Hepatocyte (in vitro differentiated cells): ENCODE data around the gene SLC51A. TPM values are rescaled to one million over a fixed set of nuclear protein-coding genes. Genes with fewer than 3 reads are reported as not detected.

ENCODE experiments used
- DNase-seq: peaks from one replicate; pipeline ENCODE4 v3.0.0-alpha.2; 2016; ENCODE audit warnings: low spot score
- H2AFZ ChIP-seq: fragments of 200-600 bp; sonication (generic); 2 replicates; pipeline ENCODE4 v1.6.0; 2016; ENCODE audit warnings: antibody characterized with exemption, mild to moderate bottlenecking
- H3K27ac ChIP-seq: fragments of 200-600 bp; sonication (generic); 2 replicates; pipeline ENCODE4 v1.5.1; 2016; ENCODE audit warnings: mild to moderate bottlenecking
- H3K27me3 ChIP-seq: fragments of 200-600 bp; sonication (generic); 2 replicates; pipeline ENCODE4 v1.6.1; 2016
- H3K36me3 ChIP-seq: fragments of 200-600 bp; sonication (generic); replicated peaks from 2 replicates; pipeline ENCODE4 v1.5.1; 2016; ENCODE audit warnings: low read depth; ENCODE audit not compliant: insufficient read depth
- H3K4me1 ChIP-seq: fragments of 200-600 bp; sonication (generic); 2 replicates; pipeline ENCODE4 v1.5.1; 2016; ENCODE audit warnings: mild to moderate bottlenecking, moderate library complexity; ENCODE audit not compliant: insufficient read depth
- H3K4me2 ChIP-seq: fragments of 200-600 bp; sonication (generic); 2 replicates; pipeline ENCODE4 v1.6.0; 2016
- H3K4me3 ChIP-seq: fragments of 200-600 bp; sonication (generic); 2 replicates; pipeline ENCODE4 v1.5.1; 2016; ENCODE audit warnings: mild to moderate bottlenecking
- H3K79me2 ChIP-seq: fragments of 200-600 bp; sonication (generic); 2 replicates; pipeline ENCODE4 v1.6.0; 2017; ENCODE audit warnings: mild to moderate bottlenecking
- H3K9me2 ChIP-seq: fragments of 200-600 bp; sonication (generic); replicated peaks from 2 replicates; pipeline ENCODE4 v1.6.0; 2017; ENCODE audit warnings: mild to moderate bottlenecking; ENCODE audit not compliant: insufficient read depth
- H3K9me3 ChIP-seq: fragments of 200-600 bp; sonication (generic); 2 replicates; pipeline ENCODE4 v1.5.1; 2016; ENCODE audit warnings: low read depth, mild to moderate bottlenecking
- H4K20me1 ChIP-seq: fragments of 200-600 bp; sonication (generic); 2 replicates; pipeline ENCODE4 v1.6.0; 2016; ENCODE audit warnings: mild to moderate bottlenecking; ENCODE audit not compliant: insufficient read depth, poor library complexity, severe bottlenecking
- CTCF ChIP-seq: fragments of 200-600 bp; sonication (generic); IDR thresholded peaks from 2 replicates; pipeline ENCODE4 v1.5.1; 2016; ENCODE audit warnings: antibody characterized with exemption, mild to moderate bottlenecking; ENCODE audit not compliant: poor library complexity
- EZH2 ChIP-seq: fragments of 200-600 bp; sonication (generic); IDR thresholded peaks from 2 replicates; pipeline ENCODE4 v1.6.1; 2016; ENCODE audit warnings: antibody characterized with exemption, mild to moderate bottlenecking, borderline replicate concordance
- EZH2phosphoT487 ChIP-seq: fragments of 200-600 bp; sonication (generic); IDR thresholded peaks from one replicate; pipeline ENCODE4 v1.6.1; 2018; ENCODE audit warnings: antibody characterized with exemption, mild to moderate bottlenecking, low read depth, moderate library complexity; ENCODE audit not compliant: unreplicated experiment, severe bottlenecking
- WGBS: methylation state at CpG from one replicate; pipeline ENCODE4 v1.1.6; 2016; ENCODE audit warnings: low lambda C conversion rate; ENCODE audit errors: missing lambda C conversion rate; 5-methylcytosine and 5-hydroxymethylcytosine counted together
- polyA plus RNA-seq: library from polyadenylated mRNA; unstranded; fragments of >200 nt; fragmentation: Nextera tagmentation; extraction: Ambion mirVana; gene quantifications from 2 replicates; pipeline ENCODE4 v1.2.1, GENCODE V29; 2016
- total RNA-seq: library from RNA; depleted of rRNA; stranded (reverse); fragments of >200 nt; gene quantifications from 2 replicates; pipeline ENCODE4 v1.2.3, GENCODE V29; 2014

The SLC51A gene
- total and polyA plus RNA-seq, 2 experiments from 2014 or later = 3.9 to 15.8 TPM

GRCh38 chr3:196235452-196236122 lies 19.3 kb downstream of the SLC51A start:
- H3K27me3 ChIP-seq = no peaks in the 10 kb centered on the region
- no peaks in the 10 kb centered on the region for H3K36me3 ChIP-seq
- 86% methylated on average over 12 of the region's 12 CpGs for WGBS
- H3K4me1 ChIP-seq = no peaks in the 10 kb centered on the region
- no peak overlapping the region for H2AFZ ChIP-seq
- no peak overlapping the region for H3K4me2 ChIP-seq
- no peaks in the 10 kb centered on the region for H3K9me2 ChIP-seq
- TF ChIP-seq CTCF (no peak), EZH2 (no peak), EZH2phosphoT487 (no peak)
- H4K20me1 ChIP-seq = no peaks in the 10 kb centered on the region
- no peak overlapping the region for H3K27ac ChIP-seq
- no peaks in the 10 kb centered on the region for H3K9me3 ChIP-seq
- no peak overlapping the region for H3K4me3 ChIP-seq
- DNase-seq = no peak
- H3K79me2 ChIP-seq = no peaks in the 10 kb centered on the region

DNA sequence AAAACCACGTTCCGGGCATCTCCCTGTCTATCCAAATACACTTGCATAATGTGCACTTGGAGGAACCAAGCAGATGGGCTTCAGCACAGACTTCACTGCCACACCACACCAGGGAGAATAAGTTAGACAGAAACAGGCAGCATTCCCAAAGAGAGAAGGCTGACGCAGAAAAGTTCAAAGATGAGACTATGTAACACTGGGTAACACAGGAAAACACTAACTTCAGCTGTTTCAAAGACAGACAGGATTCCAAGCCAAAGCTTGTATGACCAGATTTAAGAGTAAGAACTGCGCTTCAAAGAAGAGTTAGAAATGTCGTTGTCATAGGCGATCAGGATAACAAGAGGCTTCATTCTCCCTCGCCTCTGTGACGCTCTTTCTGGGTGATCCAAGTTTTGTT lies 19.9 kb downstream of the SLC51A start:
- H4K20me1 ChIP-seq = no peaks in the 10 kb centered on the region
- WGBS = 97% methylated on average over 8 of the region's 8 CpGs

DNA sequence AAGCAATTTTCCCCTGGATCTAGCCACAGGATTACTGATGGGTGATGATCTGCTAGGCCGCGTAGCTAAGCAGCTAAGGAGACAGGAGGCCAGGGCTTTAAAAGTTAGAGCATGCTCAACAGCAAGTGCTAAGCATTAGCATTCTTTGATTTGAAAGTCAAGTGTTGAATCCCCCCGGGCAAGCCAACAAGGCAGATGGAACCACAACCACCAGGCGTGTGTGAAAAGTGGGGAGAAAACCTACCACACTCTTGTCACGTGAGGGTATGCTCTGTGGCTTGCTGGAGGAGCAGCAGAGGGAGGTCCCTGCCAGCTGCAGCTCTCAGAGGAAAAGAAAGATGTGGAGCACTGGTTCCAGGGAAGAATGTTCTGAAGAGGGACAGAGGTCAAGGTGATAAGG lies 20.9 kb downstream of the SLC51A start:
- H3K36me3 ChIP-seq = no peaks in the 10 kb centered on the region
- no peak for DNase-seq

More for the DNA sequence above, 19.9 kb downstream of the SLC51A start:
- no peak overlapping the region for H2AFZ ChIP-seq
- TF ChIP-seq CTCF = no peak
- no peak for TF ChIP-seq EZH2
- H3K27me3 ChIP-seq = no peaks in the 10 kb centered on the region
- no peaks in the 10 kb centered on the region for H3K9me2 ChIP-seq
- H3K36me3 ChIP-seq = no peaks in the 10 kb centered on the region
- H3K4me1 ChIP-seq = no peaks in the 10 kb centered on the region
- H3K79me2 ChIP-seq = no peaks in the 10 kb centered on the region
- no peak for DNase-seq
- H3K4me2 ChIP-seq = no peak overlapping the region
- H3K27ac ChIP-seq = no peak overlapping the region
- no peaks in the 10 kb centered on the region for H3K9me3 ChIP-seq
- no peak overlapping the region for H3K4me3 ChIP-seq

More for the DNA sequence above, 20.9 kb downstream of the SLC51A start:
- no peaks in the 10 kb centered on the region for H3K4me1 ChIP-seq
- no peaks in the 10 kb centered on the region for H3K79me2 ChIP-seq
- no peak overlapping the region for H3K4me2 ChIP-seq
- no peaks in the 10 kb centered on the region for H3K9me3 ChIP-seq
- H3K4me3 ChIP-seq = no peak overlapping the region
- no peaks in the 10 kb centered on the region for H3K27me3 ChIP-seq
- H4K20me1 ChIP-seq = no peaks in the 10 kb centered on the region
- no peak overlapping the region for H3K27ac ChIP-seq
- H3K9me2 ChIP-seq = no peaks in the 10 kb centered on the region
- 94% methylated on average over 5 of the region's 5 CpGs for WGBS
- TF ChIP-seq EZH2phosphoT487 = no peak
- no peak for TF ChIP-seq EZH2
- TF ChIP-seq CTCF = no peak
- H2AFZ ChIP-seq = no peak overlapping the region
